Mucosa of stomach (tissue), 1 donor: ENCODE data around the gene CAMK2A.
"Not testable (repeated sequence)": the region's sequence is repeated elsewhere in the genome, so short reads cannot be mapped to it uniquely, and the experiment has no call there.

Source experiments
- H3K27me3 ChIP-seq: one replicate; pipeline ENCODE4 v1.7.0; 2013; ENCODE audit warnings: mild to moderate bottlenecking, low read length; ENCODE audit not compliant: control insufficient read depth, insufficient read depth
- H3K36me3 ChIP-seq: one replicate; pipeline ENCODE4 v1.7.0; 2013; ENCODE audit warnings: low read length; ENCODE audit not compliant: control insufficient read depth, insufficient read depth
- H3K4me1 ChIP-seq: one replicate; pipeline ENCODE4 v1.7.0; 2013; ENCODE audit warnings: mild to moderate bottlenecking, low read length; ENCODE audit not compliant: control insufficient read depth, insufficient read depth
- H3K4me3 ChIP-seq: one replicate; pipeline ENCODE4 v1.7.0; 2013; ENCODE audit warnings: low read length
- H3K9ac ChIP-seq: one replicate; pipeline ENCODE4 v1.7.0; 2013; ENCODE audit warnings: mild to moderate bottlenecking, low read length, moderate library complexity
- H3K9me3 ChIP-seq: one replicate; pipeline ENCODE4 v1.7.0; 2013; ENCODE audit warnings: mild to moderate bottlenecking, low read length, moderate library complexity; ENCODE audit not compliant: control insufficient read depth
- donor health status: Pancreatic carcinoma.

Gene CAMK2A

DNA sequence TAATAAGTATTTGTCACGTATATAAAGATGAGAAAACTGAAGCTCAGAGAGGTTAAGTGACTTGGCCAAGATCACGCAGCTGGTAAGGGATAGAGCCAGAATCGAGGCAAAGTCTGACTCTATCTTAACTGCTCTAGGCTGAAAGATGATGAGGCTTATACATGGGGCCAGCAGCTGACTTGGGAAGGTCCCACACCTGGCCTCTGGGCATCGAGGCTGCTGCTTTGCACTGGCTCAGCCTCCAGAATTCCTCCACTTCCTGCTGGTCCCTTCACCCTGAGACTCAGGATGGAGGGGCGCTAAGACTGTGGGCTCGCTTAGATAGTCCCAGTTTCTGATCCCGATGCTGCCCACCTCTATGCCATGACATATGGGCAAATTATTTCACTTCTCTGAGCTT is 35.2 kb downstream of the CAMK2A start:
- Histone ChIP-seq H3K4me3 (no peak overlapping the region), H3K9ac (no peak overlapping the region), H3K27me3 (no peaks in the 10 kb centered on the region), H3K4me1 (no peaks in the 10 kb centered on the region), H3K9me3 (no peaks in the 10 kb centered on the region), H3K36me3 (no peaks in the 10 kb centered on the region)

DNA sequence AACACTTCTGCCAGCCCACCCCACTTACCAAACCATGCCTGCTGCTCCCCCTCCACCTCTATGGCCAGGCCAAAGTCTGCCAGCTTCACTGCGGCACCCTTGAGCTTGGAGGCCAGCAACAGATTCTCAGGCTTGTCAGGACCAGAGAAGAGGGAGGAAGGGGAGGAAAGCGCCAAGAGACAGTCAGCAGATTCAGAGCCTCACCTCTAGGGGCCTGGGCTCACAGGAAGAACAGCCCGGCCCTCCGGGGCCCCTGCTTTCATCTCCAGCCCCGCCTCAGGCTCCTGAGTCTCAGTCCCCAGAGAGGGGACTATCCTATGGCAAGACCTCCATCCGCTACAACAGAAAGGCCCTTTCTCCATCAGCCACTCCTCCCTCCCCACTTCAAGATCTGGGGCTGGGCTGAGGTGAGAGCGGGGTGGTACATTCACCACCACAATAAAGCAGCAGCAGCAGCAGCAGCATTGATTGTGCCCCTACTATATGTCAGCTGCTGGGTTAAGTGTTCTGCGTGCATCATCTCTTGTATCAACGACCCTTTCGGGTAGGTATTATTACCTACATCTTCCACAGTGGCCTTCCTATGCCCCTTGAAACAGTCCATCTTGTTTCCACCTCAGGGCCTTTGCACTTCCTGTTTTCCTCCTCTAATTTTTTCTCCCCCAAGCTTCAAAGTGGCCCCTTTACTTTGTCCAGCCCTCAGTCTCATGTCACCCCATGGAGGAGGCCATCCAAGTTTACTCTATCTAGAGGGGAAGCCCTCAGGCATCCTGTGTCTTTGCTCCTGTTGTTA is 36.0 kb downstream of the CAMK2A start:
- no peak overlapping the region for H3K9ac ChIP-seq
- no peak overlapping the region for H3K4me3 ChIP-seq
- H3K9me3 ChIP-seq: no peaks in the 10 kb centered on the region
- H3K36me3 ChIP-seq: no peaks in the 10 kb centered on the region
- H3K4me1 ChIP-seq: no peaks in the 10 kb centered on the region
- H3K27me3 ChIP-seq: no peaks in the 10 kb centered on the region

GRCh38 chr5:150252489-150252888 is 37.1 kb downstream of the CAMK2A start:
- H3K4me3 ChIP-seq: no peak overlapping the region
- no peaks in the 10 kb centered on the region for H3K36me3 ChIP-seq
- H3K9me3 ChIP-seq: no peaks in the 10 kb centered on the region
- H3K4me1 ChIP-seq: no peaks in the 10 kb centered on the region
- no peaks in the 10 kb centered on the region for H3K27me3 ChIP-seq
- H3K9ac ChIP-seq: no peak overlapping the region

- no peaks in the 10 kb centered on the region for H3K27me3 ChIP-seq
- no peak overlapping the region for H3K4me3 ChIP-seq
- H3K9ac ChIP-seq: no peak overlapping the region
- H3K4me1 ChIP-seq: no peaks in the 10 kb centered on the region
- H3K9me3 ChIP-seq: no peaks in the 10 kb centered on the region
- no peaks in the 10 kb centered on the region for H3K36me3 ChIP-seq
Measured at GRCh38 chr5:150251504-150251903, 38.1 kb downstream of the CAMK2A start.

DNA sequence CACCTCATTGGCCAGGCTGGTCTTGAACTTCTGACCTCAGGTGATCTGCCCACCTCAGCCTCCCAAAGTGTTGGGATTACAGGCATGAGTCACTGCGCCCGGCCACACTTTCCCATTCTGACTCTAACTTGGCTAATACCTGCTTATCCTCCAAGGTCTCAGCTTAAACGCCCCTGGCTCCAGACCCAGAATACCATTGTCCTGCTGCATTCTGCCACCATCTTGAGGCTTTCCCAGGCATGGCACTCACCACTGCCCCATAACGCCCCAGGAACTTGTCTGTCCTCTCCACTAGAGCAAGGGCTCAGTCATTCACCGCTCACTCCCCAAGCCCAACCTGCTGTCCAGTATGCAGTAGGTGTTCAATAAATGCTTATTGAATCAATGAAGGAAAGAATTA is 39.8 kb downstream of the CAMK2A start:
- Histone ChIP-seq H3K9me3 (no peaks in the 10 kb centered on the region), H3K4me1 (no peaks in the 10 kb centered on the region), H3K4me3 (no peak overlapping the region), H3K36me3 (no peaks in the 10 kb centered on the region), H3K9ac (no peak overlapping the region), H3K27me3 (no peaks in the 10 kb centered on the region)

DNA sequence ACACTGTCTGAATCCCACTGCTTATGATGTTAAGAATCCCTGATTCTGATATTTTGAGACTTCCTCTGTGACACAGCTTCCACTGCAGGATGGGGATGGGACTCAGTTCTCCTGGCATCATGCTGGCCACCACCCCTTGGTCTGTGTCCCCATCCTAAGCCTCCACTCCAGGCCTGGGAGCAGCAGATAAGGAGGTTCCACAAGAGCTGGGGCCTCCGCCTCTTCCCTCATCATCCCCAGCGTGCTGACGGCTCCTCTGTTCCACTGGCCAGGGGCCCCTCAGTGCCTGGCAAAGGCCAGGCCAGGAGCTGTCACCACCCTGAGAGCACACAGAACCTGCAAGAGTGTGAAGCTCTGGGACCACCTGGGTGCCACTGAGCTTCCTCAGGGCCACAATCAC is 40.6 kb downstream of the CAMK2A start:
- H3K4me1 ChIP-seq: no peaks in the 10 kb centered on the region
- no peak overlapping the region for H3K9ac ChIP-seq
- H3K36me3 ChIP-seq: no peaks in the 10 kb centered on the region
- no peaks in the 10 kb centered on the region for H3K27me3 ChIP-seq
- H3K9me3 ChIP-seq: no peaks in the 10 kb centered on the region
- no peak overlapping the region for H3K4me3 ChIP-seq

- H3K4me3 ChIP-seq, H3K9me3 ChIP-seq, H3K9ac ChIP-seq, H3K27me3 ChIP-seq, H3K4me1 ChIP-seq, H3K36me3 ChIP-seq: not testable (repeated sequence)
Measured at GRCh38 chr5:150248493-150248892, 41.1 kb downstream of the CAMK2A start.

DNA sequence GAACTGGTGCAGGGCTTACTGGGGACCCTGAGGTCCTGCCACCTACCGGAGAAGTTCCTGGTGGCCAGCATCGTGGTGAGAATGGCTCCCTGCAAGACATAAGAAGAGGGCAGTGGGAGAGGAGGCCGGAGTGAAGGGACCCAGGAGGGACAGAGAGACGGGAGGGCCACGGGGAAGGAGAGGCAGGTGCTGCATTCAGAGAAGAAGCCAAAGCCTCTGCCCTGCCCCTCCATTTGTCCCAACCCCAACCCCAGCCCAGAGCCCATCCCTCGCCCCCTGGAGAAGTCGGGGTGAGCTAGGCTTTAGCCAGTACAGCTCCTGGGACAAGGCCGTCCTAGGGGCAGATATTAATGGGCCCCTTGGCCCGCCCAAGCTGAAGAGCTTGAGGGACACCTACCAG is 41.8 kb downstream of the CAMK2A start:
- Histone ChIP-seq H3K4me3 (no peak overlapping the region), H3K9ac (no peak overlapping the region), H3K4me1 (no peaks in the 10 kb centered on the region)

DNA sequence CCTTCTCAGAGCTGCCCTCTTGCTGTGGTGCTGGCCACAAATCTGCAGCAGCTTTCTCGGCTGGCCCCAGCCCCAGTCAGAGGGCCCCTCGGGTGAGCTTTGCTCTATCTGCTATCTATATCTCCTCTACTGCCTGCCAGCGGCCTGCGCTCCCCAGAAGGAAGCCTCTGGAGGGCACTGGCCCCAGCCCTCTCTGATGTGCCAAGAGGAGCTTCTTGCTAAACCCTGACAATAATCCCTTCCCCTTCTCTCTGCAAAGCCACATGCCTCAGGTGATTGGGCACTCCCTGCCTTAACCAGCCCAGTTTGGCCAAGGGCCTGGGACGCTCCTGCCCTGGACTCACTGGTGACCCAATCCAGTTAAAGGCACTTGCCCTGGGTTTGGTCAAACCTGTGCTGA is 42.7 kb downstream of the CAMK2A start:
- Histone ChIP-seq H3K9ac (no peak overlapping the region), H3K27me3 (no peaks in the 10 kb centered on the region), H3K4me3 (no peak overlapping the region), H3K4me1 (no peaks in the 10 kb centered on the region), H3K9me3 (no peaks in the 10 kb centered on the region), H3K36me3 (no peaks in the 10 kb centered on the region)

More for the DNA sequence above, 41.8 kb downstream of the CAMK2A start:
- Histone ChIP-seq H3K36me3 (no peaks in the 10 kb centered on the region), H3K9me3 (no peaks in the 10 kb centered on the region), H3K27me3 (no peaks in the 10 kb centered on the region)

DNA sequence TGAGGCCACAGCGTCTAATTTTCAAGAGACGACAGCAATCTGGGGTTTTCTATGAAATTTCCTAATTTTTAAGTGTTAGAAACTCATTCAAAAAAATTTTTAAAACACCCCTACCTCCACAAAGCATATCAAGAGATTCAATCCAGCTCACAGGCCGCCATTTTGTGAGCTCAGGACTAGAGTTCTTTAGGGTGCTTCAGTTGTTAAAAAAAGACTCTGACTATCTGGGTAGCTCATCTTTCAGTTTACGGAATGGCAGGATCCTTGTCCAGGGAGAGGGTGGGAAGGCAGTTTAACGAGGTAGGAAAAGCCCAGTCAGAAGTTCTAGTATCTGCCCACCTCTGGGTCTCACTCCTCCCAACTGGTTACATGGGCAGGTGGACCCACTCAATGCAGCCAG is 43.1 kb downstream of the CAMK2A start:
- Histone ChIP-seq H3K9me3 (no peaks in the 10 kb centered on the region), H3K9ac (no peak overlapping the region), H3K36me3 (no peaks in the 10 kb centered on the region), H3K4me3 (no peak overlapping the region), H3K27me3 (no peaks in the 10 kb centered on the region), H3K4me1 (no peaks in the 10 kb centered on the region)

DNA sequence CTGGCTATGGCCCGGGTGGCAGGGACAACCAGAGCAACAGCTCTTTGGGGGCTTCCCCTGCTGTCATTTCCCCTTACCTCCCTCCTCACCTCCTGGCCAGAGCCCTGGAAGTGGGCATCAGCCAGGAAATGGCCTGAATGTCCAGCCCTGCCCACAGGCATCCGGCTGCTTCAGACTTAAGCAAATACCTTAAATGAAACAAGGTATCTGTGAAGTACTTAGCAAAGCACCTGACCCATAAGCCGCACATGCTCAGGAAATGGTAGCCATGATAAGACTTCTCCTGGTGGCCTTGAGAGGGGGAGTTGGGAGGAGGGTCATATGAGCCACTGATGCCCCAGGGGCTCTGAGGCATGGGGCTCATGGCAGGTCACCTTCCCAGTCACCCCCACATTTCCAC is 43.8 kb downstream of the CAMK2A start:
- no peak overlapping the region for H3K9ac ChIP-seq
- no peaks in the 10 kb centered on the region for H3K9me3 ChIP-seq
- H3K36me3 ChIP-seq: no peaks in the 10 kb centered on the region
- H3K4me1 ChIP-seq: no peaks in the 10 kb centered on the region
- H3K4me3 ChIP-seq: no peak overlapping the region
- H3K27me3 ChIP-seq: no peaks in the 10 kb centered on the region

DNA sequence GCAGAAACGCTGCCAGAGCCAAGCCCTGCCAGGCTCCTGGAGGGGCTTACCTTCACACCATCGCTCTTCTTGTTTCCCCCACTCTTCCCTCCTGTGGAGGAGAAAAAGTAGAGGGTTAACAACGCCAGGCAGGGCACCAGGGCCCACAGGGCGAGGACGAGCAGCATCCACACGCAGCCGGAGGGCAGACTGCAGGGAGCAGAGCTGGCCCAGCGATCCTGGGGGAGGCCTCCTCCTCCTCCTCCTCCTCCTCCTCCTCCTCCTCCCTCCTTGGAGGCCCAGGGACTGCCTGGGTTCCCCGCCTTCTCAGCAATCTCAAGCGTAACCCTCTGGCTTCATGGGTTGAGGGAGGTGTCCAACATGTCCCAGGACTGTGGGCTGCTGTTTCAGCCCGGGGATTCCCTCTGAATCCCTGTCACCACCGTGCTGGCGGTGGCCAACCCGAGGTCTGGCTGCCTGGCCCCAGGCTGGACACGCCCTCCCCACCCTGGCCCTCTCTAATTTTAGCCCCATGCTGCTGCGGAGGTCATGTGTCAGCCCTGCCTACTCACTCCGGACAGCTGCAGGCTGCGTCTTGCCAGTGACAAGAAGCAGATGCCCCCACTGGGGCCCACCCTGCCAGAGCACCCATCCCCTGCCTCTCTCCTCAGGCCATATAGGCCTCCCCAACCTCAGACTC is 44.3 kb downstream of the CAMK2A start:
- Histone ChIP-seq H3K9ac (no peak overlapping the region), H3K9me3 (no peaks in the 10 kb centered on the region), H3K27me3 (no peaks in the 10 kb centered on the region), H3K4me1 (no peaks in the 10 kb centered on the region), H3K36me3 (no peaks in the 10 kb centered on the region), H3K4me3 (no peak overlapping the region)
